NB4 (cell line): ENCODE measurements around the gene GPR108.

Experiments
- MYC ChIP-seq: IDR thresholded peaks from 2 replicates; pipeline ENCODE4 v1.6.1; 2011; ENCODE audit warnings: low read depth, low read length
- POLR2A ChIP-seq: IDR thresholded peaks from 2 replicates; pipeline ENCODE4 v1.6.1; 2011; ENCODE audit warnings: mild to moderate bottlenecking; ENCODE audit not compliant: insufficient read length; ENCODE audit errors: extremely low read depth
- TF ChIP-seq, protein P1 (sequence below): IDR thresholded peaks from one replicate; pipeline ENCODE4 v1.5.1; 2012; ENCODE audit warnings: low read depth, low read length

DNA sequence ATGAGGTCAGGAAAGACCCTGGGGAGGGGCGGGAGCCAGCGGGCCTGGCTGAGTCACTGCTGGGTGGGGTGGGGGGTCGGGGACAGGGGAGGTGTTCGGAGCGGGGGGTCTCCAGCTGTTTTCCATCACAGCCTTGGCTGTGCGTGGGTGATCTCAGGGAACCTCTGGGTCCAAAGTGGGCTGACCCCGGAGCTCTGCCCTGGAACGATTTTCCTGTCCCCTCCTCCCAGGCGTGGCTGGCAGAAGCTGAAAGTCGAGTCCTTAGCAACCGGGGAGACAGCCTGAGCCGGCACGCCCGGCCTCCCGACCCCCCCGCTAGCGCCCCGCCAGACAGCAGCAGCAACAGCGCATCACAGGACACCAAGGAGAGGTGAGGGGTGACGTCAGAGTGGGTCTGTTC, 12.7 kb upstream of the GPR108 start:
- TF ChIP-seq, protein P1, sequence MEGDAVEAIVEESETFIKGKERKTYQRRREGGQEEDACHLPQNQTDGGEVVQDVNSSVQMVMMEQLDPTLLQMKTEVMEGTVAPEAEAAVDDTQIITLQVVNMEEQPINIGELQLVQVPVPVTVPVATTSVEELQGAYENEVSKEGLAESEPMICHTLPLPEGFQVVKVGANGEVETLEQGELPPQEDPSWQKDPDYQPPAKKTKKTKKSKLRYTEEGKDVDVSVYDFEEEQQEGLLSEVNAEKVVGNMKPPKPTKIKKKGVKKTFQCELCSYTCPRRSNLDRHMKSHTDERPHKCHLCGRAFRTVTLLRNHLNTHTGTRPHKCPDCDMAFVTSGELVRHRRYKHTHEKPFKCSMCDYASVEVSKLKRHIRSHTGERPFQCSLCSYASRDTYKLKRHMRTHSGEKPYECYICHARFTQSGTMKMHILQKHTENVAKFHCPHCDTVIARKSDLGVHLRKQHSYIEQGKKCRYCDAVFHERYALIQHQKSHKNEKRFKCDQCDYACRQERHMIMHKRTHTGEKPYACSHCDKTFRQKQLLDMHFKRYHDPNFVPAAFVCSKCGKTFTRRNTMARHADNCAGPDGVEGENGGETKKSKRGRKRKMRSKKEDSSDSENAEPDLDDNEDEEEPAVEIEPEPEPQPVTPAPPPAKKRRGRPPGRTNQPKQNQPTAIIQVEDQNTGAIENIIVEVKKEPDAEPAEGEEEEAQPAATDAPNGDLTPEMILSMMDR = no peak
- no peak for TF ChIP-seq POLR2A
- no peak for TF ChIP-seq MYC
